Measurements from ENCODE around the gene TRIM16.
"Not testable (repeated sequence)": the region's sequence is repeated elsewhere in the genome, so short reads cannot be mapped to it uniquely, and the experiment has no call there.

DNA sequence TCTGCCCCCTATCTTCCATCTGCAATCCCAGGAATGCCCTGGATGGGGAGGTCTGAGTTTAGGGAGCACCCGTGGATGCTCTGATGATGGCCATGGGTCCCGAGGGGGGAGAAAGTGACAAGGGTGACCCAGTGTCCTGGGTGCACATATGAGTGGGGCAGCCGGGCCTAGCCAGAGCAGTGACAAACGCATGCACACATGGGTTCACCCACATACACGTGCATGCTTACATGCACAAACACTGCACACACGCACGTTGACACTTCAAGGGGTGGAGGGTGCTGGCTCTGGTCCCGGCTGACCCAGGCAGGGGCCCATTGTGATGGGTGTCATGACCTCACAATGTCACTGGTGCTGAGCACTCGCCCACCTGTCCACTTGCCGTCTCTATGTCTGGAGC is 47.8 kb upstream of the TRIM16 start, which contains the start of gene TBC1D26:
- TF ChIP-seq CTCF, POLR2AphosphoS5, EP300, POLR2A (IDR thresholded peaks at IDR 0.05): not testable (repeated sequence)

All from suprapubic skin (tissue), 4 donors.